A673 (cell line): ENCODE measurements around the gene SPAG8. TPM values are rescaled to one million over a fixed set of nuclear protein-coding genes. Genes with fewer than 3 reads are reported as not detected.

Experiments used
- BruUV-seq: library from RNA; stranded (reverse); fragments of 400-500 nt; replicated peaks from 2 replicates; lab custom pipeline; 2021; lab: Mats Ljungman, UMichigan
- CTCF ChIA-PET: fragments of 300-600 bp; sonication (Branson Sonifier 250); formaldehyde crosslinking; loops from one replicate; lab custom pipeline; 2022; ENCODE audit warnings: antibody characterized with exemption; lab: Charles Lee
- POLR2A ChIA-PET: fragments of 300-600 bp; sonication (Branson Sonifier 250); formaldehyde crosslinking; loops from one replicate; lab custom pipeline; 2022; ENCODE audit warnings: antibody characterized with exemption; ENCODE audit not compliant: low non-redundant PET; lab: Charles Lee
- DNase-seq: peaks from one replicate; pipeline ENCODE4 v3.0.0-alpha.2; 2015; ENCODE audit warnings: low spot score
- H3K27ac ChIP-seq: fragments of 200-600 bp; sonication (generic); 2 replicates; pipeline ENCODE4 v1.5.1; 2016; ENCODE audit warnings: mixed run types, low read depth, mild to moderate bottlenecking, mixed read lengths, antibody characterized with exemption, low read length; ENCODE audit not compliant: poor library complexity, severe bottlenecking
- H3K27me3 ChIP-seq: fragments of 200-600 bp; sonication (generic); replicated peaks from 2 replicates; pipeline ENCODE4 v1.6.1; 2017; ENCODE audit warnings: mixed run types, low read depth, mild to moderate bottlenecking, mixed read lengths, antibody characterized with exemption, low read length; ENCODE audit not compliant: insufficient read depth, poor library complexity
- H3K36me3 ChIP-seq: fragments of 200-600 bp; sonication (generic); 2 replicates; pipeline ENCODE4 v1.6.1; 2016; ENCODE audit warnings: mixed run types, mild to moderate bottlenecking, mixed read lengths, antibody characterized with exemption, low read length; ENCODE audit not compliant: insufficient read depth, poor library complexity, severe bottlenecking
- H3K4me1 ChIP-seq: fragments of 200-600 bp; sonication (generic); 2 replicates; pipeline ENCODE4 v1.6.1; 2017; ENCODE audit warnings: mixed run types, mild to moderate bottlenecking, mixed read lengths, antibody characterized with exemption, low read length; ENCODE audit not compliant: insufficient read depth, poor library complexity, severe bottlenecking
- H3K4me3 ChIP-seq: fragments of 200-600 bp; sonication (generic); 2 replicates; pipeline ENCODE4 v1.5.1; 2016; ENCODE audit warnings: low read depth, mixed run types, mild to moderate bottlenecking, mixed read lengths, low read length; ENCODE audit not compliant: poor library complexity, severe bottlenecking
- H3K9me3 ChIP-seq: fragments of 200-600 bp; sonication (generic); 2 replicates; pipeline ENCODE4 v1.6.1; 2016; ENCODE audit warnings: mixed run types, low read depth, mild to moderate bottlenecking, mixed read lengths, antibody characterized with exemption, low read length; ENCODE audit not compliant: poor library complexity, severe bottlenecking
- CTCF ChIP-seq: fragments of 300-800, 200-600 bp; sonication (generic); conservative IDR thresholded peaks from 2 replicates; pipeline ENCODE4 v1.5.1; 2017; ENCODE audit warnings: low read depth, mild to moderate bottlenecking, antibody characterized with exemption, low read length, moderate library complexity, mixed read lengths
- EZH2 ChIP-seq: fragments of 200-600 bp; sonication (generic); IDR thresholded peaks from 2 replicates; pipeline ENCODE4 v1.6.1; 2017; ENCODE audit warnings: borderline replicate concordance, low read depth, mild to moderate bottlenecking, mixed read lengths, antibody characterized with exemption, low read length; ENCODE audit not compliant: poor library complexity, severe bottlenecking
- intact Hi-C: fragments of 100-400 bp; cut with micrococcal nuclease; formaldehyde crosslinking; loops from one replicate; pipeline ENCODE4 v1.10.0; 2022; ENCODE audit not compliant: unreplicated experiment
- total RNA-seq: library from RNA; stranded (reverse); gene quantifications from 2 replicates; pipeline ENCODE4 v1.2.3, GENCODE V29; 2021

Gene SPAG8
- total RNA-seq, 1 experiment from 2014 or later = 1.4 TPM

GRCh38 chr9:35769763-35770162 is 42.3 kb downstream of the SPAG8 start:
- BruUV-seq = no TSS peak
- Histone ChIP-seq H3K9me3 (no peaks in the 10 kb centered on the region), H3K27me3 (no peaks in the 10 kb centered on the region), H3K27ac (no peak overlapping the region), H3K4me3 (no peak overlapping the region), H3K36me3 (no peaks in the 10 kb centered on the region), H3K4me1 (peaks cover 10% of the 10 kb centered on the region)
- TF ChIP-seq CTCF = no peak
- no peak for TF ChIP-seq EZH2
- intact Hi-C loops = no loop called here
- POLR2A ChIA-PET = no interaction called here
- CTCF ChIA-PET = no interaction called here
- no peak for DNase-seq

- no TSS peak for BruUV-seq
- Histone ChIP-seq H3K36me3 (no peaks in the 10 kb centered on the region), H3K4me1 (peaks cover 10% of the 10 kb centered on the region), H3K9me3 (no peaks in the 10 kb centered on the region), H3K27me3 (no peaks in the 10 kb centered on the region), H3K27ac (no peak overlapping the region), H3K4me3 (no peak overlapping the region)
- ChIA-PET CTCF (no interaction called here), POLR2A (no interaction called here)
- intact Hi-C loops = no loop called here
- DNase-seq = no peak
- TF ChIP-seq EZH2 (no peak), CTCF (no peak)
Observed at GRCh38 chr9:35767458-35767857, 44.6 kb downstream of the SPAG8 start.

- ChIA-PET POLR2A (no interaction called here), CTCF (no interaction called here)
- TF ChIP-seq CTCF (no peak), EZH2 (no peak)
- Histone ChIP-seq H3K4me1 (peaks cover 8% of the 10 kb centered on the region), H3K9me3 (no peaks in the 10 kb centered on the region), H3K27ac (no peak overlapping the region), H3K27me3 (no peaks in the 10 kb centered on the region), H3K36me3 (no peaks in the 10 kb centered on the region), H3K4me3 (no peak overlapping the region)
- no TSS peak for BruUV-seq
- intact Hi-C loops = no loop called here
- no peak for DNase-seq
Observed at GRCh38 chr9:35766997-35767396, 45.1 kb downstream of the SPAG8 start.
